ENCODE data around the gene WDR17.
"Not testable (repeated sequence)": the region's sequence is repeated elsewhere in the genome, so short reads cannot be mapped to it uniquely, and the experiment has no call there.

WDR17 gene

GRCh38 chr4:176193126-176193525, 127.5 kb downstream of the WDR17 start:
- DNase-seq (ENCODE audit: low read depth): no peak

GRCh38 chr4:176193938-176194337, 128.3 kb downstream of the WDR17 start:
- DNase-seq (ENCODE audit: low read depth): peak; percentile 7

DNA sequence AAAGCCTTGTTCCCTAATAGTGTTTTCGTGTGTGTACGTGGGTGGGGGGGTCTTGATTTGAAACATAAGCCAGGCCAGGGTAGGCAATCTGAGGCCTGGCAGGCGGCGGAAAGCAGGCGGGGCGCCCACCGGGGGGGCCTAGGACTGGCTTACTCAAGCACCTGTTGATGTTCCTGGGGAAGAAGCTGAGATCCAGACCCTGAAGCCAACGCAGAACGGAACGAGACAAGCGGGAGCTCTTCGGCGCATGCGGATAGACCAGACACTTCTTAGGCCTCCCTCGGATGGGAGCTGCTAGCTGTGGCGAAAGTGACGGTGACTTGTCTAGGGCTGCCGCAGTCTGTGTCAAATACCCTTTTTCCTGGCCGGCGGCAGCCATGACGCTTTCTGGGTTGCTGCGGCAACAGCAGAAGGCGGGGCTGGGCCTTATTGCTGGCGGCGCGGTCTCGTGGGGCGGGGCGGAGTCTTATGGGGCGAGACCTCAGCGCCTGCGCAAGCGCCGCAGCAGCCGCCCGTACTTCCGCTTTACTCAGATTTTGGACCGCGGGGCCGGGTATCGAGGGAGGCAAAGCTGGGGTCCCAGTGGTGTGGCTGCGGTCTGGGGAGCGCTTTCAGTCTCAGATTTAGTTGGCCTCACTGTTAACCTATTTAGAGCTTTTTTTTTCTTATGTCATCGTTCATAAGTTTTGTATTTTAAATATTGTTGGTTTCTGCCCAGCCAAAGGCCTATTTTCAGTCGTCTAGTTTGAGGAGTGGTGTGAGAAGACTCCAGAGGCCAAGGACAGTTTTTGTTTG, 129.7 kb downstream of the WDR17 start, which contains the start of gene SPATA4:
Gene SPATA4 (minus strand): TSS at position 402 of the 795 bp plus-strand sequence. CDS start 23 bp downstream, at position 379.
- DNase-seq (ENCODE audit: low read depth): peak; percentile 90

- no peak for DNase-seq (ENCODE audit: low read depth)
These were observed 132.8 kb downstream of the WDR17 start for GRCh38 chr4:176198316-176198903.

GRCh38 chr4:176205299-176205698, 139.7 kb downstream of the WDR17 start:
- no peak for DNase-seq (ENCODE audit: low read depth)

- no peak for DNase-seq (ENCODE audit: low read depth)
These were observed 142.2 kb downstream of the WDR17 start for GRCh38 chr4:176207839-176208238.

DNA sequence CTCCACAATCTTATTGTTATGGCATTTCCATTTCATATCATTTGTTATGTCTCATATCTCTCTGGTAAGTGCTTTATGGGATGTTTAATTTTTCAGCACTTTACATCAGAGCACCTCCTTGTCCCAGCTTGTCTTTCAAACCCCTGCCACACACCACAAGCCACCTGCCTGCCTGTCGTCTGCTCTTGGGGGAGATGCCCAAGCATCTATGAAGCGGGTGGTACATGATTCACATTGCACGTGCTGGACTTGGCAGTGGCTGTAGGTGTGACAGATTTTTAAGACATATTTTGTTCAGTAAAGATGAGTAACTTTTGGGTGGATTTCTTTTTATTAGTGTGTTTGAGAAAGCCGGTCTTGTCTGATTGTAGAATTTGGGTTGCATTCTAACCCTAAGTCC, 143.9 kb downstream of the WDR17 start:
- DNase-seq (ENCODE audit: low read depth): no peak

DNA sequence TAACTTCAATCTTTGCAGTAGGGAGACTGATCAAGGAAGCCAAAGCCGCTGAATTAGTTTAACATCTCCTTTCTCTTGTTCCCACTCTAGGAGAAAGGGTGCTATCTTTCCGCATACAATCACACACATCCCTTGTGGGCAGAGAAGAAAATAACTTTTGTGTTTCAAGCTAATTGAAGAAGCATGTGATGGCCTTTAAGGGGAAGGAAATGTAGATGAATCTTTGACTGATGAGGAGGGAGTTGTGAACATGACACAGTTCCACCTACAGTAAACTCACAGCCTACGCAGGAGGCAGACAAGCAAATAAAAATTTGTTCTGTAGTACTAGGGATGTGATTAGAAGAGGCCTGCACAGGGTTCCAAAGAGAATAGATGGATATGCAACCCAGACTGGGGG, 144.5 kb downstream of the WDR17 start:
- no peak for DNase-seq (ENCODE audit: low read depth)

- DNase-seq (ENCODE audit: low read depth): no peak
These were observed 145.1 kb downstream of the WDR17 start for GRCh38 chr4:176210579-176211296.

DNA sequence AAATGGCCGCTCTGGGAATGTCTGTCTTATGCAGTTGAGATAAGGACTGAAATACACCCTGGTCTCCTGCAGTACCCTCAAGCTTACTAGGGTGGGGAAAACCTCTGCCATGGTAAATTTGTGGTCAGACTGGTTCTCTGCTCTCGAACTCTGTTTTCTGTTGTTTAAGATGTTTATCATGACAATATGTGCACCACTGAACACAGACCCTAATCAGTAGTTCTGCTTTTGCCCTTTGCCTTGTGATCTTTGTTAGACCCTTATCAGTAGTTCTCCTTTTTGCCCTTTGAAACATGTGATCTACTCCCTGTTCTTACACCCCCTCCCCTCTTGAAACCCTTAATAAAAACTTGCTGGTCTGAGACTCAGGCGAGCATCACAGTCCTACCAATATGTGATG, 146.7 kb downstream of the WDR17 start:
- DNase-seq (ENCODE audit: low read depth): not testable (repeated sequence)

GRCh38 chr4:176217510-176217909, 151.9 kb downstream of the WDR17 start:
- DNase-seq (ENCODE audit: low read depth): no peak

DNA sequence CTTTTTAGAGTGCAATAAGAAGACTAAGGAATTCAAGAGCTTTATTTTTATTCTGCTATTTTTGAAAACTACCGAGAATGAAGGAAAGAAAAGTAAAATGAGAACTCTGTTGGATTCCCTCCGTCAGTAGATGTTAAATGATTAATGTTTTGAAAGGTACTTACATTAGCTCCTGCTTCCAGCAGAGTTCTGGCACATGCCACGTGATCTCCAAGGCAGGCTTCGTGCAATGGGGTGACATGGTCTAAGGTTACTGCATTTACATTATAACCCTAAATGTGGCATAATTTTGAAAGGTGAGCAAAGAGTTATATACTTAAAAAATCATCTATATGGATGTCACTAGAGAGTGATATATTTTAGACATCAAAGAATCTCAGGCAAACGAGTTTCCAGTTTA, 156.5 kb downstream of the WDR17 start:
- no peak for DNase-seq (ENCODE audit: low read depth)

- DNase-seq (ENCODE audit: low read depth): no peak
These were observed 157.9 kb downstream of the WDR17 start for GRCh38 chr4:176223561-176223960.

DNA sequence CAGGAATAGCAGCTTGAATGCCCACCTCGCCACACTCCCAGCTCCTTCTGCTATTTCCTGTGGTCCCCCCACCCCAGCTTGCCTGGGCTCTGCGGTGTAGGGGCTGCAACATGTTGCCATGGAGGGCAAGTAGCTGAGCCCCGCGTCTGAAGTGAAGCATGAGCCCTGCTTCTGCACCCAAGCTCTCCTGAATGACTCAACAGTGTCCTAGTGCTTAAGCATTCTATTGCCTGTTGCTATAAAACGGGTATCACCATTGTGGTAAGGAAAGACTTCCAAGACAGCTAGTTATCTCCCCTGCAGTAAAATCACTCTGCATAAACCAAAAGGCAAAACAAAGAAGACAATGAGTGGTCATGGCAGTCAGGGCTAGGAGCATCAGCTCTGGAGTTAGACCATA, 161.1 kb downstream of the WDR17 start:
- DNase-seq (ENCODE audit: low read depth): no peak

DNA sequence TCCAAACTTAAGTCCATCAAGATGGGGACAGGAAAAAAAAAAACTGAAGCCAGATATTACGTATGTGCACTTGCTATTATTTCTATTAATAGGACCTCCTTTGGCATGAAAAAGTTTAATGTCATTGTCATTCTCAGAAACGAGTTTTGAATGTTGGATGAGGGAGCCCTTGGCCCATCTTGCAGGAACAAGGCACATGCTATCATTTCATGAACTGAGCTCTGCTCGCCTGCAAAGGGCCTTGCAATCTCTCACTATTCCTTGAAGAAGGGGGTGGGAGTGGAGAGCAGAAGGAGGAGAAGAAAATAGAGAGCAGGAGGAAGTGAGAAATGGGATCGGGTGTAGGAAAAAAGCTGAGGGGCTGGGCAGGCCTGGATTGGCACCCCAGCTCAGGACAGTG, 164.0 kb downstream of the WDR17 start:
- no peak for DNase-seq (ENCODE audit: low read depth)

All from activated T-helper 9 cell treated with anti-CD3 and anti-CD28 coated beads, Interleukin-2, amount 50 U/mL, for 16 hours (primary cell).